HG02571 (cell line): ENCODE results near the gene FOXB2.
"Not testable (repeated sequence)": the region's sequence is repeated elsewhere in the genome, so short reads cannot be mapped to it uniquely, and the experiment has no call there.

ENCODE experiments used
- ATAC-seq: cut with Tn5 transposase; IDR thresholded peaks from one replicate; pipeline ENCODE4 v1.9.1; 2021; ENCODE audit warnings: mild to moderate bottlenecking, moderate library complexity; ENCODE audit not compliant: unreplicated experiment

Gene FOXB2

DNA sequence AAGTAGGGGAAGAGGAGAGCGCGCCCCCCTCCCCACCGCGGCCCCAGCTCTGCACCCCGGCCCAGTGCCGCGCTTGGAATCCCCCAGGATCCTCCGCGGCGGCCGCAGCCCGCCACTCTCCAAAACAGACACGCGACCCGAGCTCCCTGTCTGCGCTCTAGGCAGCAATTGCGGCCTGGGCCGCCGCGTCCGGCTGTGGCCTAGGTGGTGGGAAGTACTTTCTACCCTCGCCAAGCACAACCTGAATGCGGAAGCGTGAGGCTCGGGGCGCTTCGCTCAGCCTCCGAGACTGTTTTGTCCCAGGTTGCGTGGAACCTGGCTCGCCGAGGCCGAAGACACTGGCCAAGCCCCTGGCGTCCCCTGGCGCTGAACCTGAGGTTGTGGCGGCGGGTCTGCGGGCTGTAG lies 3.3 kb upstream of the FOXB2 start:
- no peak for ATAC-seq

DNA sequence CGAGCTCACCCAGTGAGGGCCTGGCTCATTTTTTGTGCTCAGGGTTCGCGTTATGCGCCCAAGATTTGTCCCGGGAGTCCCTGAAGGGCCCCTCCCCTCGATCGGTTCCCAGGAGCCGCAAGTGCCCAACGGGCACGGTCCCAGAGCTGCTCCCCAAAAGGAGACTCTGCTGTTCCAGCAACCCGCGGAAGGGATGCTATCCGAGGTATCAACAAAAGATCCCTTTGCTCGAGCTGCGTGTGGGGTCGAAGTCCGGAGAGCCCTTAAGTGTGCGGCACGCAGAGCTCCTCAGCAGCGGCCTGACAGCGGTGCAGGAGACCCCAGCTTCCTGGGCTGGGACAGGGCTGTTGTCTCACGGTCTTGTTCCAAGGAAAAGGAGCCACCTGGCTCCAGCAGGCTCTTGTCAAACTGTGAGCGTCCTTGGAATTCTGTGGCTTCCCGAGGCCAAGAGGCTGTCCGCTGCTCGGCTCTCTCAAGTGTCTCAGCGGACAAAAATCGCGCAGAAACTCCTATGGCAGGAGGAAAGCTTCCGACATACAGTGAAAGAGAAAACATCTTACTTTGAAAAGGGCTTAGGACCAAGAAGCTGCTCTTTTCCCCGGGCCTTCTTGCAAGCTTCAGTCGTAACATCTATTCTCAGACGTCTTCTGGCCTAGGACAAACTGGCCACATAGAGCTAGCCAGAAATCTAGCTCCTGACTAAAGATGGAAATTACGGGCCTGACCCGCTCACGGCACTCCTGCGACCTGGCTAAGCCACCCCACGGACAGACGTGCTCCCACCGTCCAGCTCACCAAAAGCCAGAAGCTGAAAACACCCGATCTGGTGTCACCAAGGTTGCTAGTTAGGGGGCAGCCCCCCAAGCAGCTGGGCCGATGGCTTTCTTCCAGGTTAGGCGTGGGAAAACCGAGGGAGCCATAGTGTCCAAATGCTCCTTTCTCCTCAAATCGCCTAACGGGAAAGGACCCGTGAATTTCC lies 2.6 kb upstream of the FOXB2 start:
- no peak for ATAC-seq

GRCh38 chr9:77017505-77017894 lies 2.0 kb upstream of the FOXB2 start:
- no peak for ATAC-seq

DNA sequence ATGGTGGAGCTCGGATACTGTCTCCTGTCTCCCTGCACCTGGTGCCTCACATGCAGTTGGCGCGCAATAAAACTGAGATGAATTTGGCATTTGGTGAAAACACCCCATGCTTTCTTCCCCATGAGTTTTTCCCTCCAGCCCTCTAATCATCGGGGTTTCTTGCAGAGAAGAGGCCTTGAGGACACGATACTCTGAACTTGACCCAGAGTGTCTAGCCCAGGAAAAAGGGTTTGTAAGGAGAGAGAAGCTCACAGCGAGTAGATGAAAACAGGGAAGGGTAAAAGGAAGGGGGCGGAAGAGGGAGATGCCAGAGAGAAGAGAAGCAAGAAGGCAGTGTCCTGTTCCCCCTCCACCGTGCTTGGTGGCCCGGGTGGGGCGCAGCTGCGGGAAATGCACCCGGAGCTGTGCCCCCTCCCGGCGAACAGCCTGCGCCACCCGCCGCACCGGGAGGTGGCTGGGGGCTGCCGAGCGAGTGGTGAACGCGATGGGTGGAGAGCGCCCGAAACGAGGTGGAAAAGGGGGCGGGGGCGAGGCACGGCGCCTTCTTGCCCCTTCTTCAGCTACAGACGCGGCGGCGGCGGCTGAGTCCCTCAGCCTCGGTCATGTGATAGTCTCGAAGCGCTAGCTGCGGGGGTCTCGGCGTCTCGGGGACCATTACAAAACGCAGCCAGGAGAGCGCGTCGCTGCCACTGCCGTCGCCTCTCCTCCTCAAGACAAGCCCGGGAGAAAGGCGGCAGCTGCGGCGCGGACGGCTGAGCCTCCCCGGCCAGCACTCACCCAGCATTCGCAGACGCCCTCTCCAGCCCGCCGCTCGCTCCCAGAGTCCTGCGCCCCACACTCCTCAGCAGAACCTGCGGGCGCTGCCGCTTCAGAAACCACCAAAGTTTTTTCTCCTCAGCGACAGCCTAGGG lies 1.1 kb upstream of the FOXB2 start:
- no peak for ATAC-seq

DNA sequence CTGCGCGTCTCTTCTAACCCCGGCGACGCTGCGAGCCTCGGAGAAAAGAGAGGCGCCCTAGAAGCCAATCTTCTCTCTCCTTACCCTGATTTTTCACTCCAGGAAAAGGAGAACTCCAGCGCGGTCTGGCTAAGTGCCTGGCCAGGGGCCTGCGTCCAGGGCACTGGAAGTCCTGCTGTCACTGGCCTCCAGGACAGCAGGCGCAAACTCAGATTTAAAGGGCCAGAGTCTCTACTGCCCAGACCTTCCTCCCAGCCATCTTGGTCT lies 553 bp upstream of the FOXB2 start:
- ATAC-seq, result no peak

GRCh38 chr9:77019926-77020412 lies 514 bp downstream of the FOXB2 start:
- ATAC-seq, result no peak

GRCh38 chr9:77020413-77021290 lies 1.2 kb downstream of the FOXB2 start:
- ATAC-seq, result no peak

DNA sequence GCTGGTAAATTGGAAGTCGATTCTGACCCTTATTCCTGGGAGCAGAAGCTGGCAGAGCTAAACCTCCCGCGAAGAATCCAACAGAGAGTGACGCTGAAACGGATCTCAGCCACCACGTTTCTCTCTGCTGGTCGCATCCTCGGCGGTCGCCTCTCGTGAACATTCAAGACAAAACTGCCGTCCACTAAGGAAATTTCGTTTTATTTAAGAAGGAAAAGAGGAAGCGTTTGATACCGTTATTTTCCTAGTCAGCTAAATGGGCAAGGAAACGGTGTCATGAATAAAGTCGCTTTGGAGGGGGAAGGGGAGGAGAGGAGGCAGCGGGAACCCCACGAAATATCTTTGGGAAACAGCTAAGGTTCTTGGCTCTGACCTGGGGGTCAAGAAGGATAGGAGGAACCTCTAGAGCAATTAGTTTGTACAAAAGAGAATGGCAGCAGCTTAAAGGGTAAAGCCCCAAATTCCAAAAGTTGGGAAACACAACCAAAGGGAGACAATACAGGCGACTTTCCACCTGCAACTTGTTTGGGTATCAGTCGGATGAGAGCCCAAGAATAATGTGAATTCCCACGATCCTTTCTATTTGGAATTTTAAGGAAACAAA lies 1.9 kb downstream of the FOXB2 start:
- ATAC-seq, result no peak

DNA sequence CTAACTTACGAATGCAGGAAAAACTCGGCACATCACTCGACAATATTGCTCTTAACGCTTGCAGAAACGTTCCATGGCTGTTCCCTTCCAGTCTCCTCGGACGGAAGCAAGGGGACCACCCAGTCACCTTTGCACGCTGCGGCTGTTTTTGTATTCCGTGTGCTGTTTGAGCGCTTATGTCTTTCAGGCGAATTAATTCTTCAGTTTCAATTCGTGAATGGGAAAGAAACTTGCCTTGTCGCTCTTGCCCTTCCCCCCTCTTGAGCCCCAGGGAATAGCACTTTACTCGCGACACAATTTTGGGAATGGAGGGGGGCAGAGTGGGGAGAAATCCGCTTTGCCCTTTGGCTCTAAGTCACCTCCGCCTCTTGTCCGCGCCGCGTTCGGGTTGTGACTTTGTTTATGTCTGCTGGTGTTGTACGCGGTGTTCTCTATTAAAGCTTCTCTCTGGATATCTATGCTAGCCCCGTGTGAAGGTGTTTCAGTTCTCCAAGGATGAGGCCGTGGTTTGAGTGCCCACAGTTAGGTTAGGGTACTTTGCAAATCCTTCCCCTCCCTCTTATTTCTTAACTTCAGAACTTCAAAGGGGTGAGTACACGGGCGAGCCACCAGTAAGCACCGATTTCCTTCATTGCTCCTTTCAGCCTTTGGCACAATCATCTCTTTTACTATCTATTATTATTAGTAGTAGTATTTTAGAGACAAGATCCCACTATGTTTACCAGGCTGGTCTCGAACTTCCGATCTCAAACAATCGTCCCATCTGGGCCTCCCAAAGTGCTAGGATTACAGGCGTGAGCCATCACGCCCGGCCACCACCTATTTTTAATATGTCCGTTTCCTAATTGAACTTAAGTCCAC lies 2.7 kb downstream of the FOXB2 start:
- ATAC-seq, result no peak

DNA sequence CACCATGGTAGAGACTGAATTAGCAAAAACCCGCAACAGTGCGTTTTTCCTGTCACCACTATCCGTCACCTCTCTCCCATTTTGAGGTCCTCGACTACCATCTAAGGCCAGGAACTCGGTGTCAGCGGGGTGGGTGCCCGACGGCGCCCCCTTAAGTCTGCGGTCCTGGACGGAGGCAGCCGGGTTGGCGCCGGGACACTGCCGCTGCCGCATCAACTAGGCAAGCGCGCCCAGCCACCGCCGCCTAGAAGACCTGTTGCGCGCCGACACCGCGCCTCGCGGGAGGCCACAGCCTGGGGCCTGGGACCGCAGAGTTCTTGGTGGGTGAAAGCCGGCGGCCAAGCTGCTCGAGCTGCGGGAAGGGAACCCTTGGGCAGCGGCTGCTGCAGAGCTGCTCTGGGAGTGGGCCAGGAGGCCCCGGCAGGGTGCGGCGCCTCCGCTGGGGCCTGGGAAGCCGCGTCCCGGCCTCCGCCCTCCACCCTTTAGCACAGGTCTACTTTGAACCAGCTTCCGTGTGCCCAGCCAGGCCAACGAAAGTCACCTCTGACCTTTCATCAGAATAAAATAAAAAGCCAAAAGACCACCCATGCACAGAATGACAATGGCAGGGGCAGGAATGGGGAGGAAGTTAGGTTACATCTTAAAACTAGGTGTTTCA lies 3.5 kb downstream of the FOXB2 start:
- ATAC-seq, result no peak

- ATAC-seq, result no peak
These were observed 4.3 kb downstream of the FOXB2 start for GRCh38 chr9:77023726-77024125.

GRCh38 chr9:77024776-77025545 lies 5.5 kb downstream of the FOXB2 start:
- no peak for ATAC-seq

DNA sequence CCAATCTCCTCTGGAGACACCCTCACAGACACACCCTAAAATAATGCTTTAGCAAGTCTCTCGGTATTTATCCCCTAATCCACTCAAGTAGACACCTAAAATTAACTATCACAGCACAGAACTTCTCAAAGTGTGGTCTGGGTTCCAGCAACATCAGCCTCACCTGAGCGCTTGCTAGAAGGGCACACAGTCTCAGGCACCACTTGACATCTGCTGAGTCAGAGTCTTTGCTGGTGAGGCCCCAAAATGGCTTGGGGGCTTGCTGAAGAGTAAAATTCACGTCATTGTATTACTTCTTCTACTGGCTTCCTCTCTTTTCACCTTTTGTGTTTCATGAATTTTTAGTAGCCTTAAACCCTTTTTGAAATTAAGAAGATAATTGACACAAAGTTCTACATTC lies 9.0 kb downstream of the FOXB2 start:
- no peak for ATAC-seq

- no peak for ATAC-seq
These were observed 10.6 kb downstream of the FOXB2 start for GRCh38 chr9:77030045-77030444.

GRCh38 chr9:77038281-77039036 lies 19.0 kb downstream of the FOXB2 start:
- no peak for ATAC-seq

DNA sequence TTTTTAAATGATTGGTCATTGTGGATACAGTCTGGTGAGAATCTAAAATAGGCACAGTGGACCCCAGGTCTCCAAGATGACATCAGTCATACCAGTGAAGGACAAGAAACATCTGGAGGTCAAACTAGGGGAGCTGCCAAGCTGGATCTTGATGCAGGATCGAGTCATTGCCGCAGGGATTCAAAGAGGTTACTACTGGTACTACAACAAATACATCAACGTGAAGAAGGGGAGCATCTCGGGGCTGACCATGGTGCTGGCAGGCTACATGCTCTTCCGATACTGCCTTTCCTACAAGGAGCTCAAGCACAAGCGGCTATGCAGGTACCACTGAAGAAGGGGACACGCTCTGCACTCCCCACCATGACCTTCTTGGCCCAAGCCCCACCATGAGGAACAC lies 20.9 kb downstream of the FOXB2 start:
- no peak for ATAC-seq

- not testable (repeated sequence) for ATAC-seq
These were observed 24.3 kb downstream of the FOXB2 start for GRCh38 chr9:77043743-77044142.
